Stimulated activated CD4-positive, alpha-beta T cell treated with anti-CD3 and anti-CD28 coated beads, Interleukin-1b, Interleukin-23, amount 100 ng/mL, for 1 hour (primary cell): Measurements from ENCODE around the gene CDC42BPG.

ENCODE experiments used
- DNase-seq, 2 donors: peaks; one replicate each; pipeline ENCODE4 v3.0.0-alpha.2; 2020; ENCODE audit warnings: low read depth in 2 of 2

CDC42BPG gene

DNA sequence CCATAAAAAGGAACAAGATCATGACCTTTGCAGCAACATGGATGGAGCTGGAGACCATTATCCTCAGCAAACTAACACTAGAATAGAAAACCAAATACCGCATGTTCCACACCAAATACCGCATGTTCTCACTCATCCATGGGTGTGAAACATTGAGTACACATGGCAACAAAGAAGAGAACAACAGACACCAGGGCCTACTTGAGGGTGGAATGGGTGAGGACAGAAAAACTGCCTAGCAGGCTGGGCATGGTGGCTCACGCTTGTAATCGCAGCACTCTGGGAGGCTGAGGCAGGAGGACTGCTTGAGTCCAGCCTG, 21.7 kb upstream of the CDC42BPG start:
- no peak for DNase-seq

DNA sequence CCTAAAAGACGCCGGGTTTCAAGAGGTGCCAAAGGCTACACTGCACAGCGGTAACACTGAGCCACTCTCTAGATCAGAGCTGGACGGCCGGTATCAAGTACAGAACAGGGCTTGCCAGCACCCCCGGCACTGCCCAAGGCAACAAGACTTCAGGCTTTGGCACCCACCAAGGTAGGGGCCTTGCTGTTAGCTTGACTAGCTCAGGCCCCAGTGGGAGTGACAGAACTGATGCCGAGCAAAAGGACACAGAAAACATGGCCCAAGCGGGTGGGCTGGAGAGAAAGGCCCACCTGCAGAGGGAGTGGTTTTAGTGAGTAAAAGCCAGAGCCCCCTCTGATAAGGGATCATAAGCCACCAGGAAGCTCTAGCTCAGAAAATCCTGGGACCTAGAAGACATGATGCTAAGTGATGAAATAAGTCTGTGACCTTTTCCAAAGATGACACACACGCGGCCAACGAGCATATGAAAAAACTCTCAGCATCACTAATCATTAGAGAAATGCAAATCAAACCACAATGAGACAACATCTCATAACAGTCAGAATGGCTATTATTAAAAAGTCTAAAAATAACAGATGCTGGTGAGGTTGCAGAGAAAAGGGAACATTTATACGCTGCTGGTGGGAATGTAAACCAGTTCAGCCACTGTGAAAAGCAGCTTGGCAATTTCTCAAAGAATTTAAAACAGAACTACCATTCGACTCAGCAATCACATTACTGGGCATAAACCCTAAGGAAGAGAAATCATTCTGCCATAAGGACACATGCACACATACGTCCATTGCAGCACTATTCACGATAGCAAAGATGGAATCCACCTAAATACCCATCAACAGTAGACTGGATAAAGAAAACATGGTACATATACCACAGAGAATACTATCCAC, 21.1 kb upstream of the CDC42BPG start:
- no peak for DNase-seq

DNA sequence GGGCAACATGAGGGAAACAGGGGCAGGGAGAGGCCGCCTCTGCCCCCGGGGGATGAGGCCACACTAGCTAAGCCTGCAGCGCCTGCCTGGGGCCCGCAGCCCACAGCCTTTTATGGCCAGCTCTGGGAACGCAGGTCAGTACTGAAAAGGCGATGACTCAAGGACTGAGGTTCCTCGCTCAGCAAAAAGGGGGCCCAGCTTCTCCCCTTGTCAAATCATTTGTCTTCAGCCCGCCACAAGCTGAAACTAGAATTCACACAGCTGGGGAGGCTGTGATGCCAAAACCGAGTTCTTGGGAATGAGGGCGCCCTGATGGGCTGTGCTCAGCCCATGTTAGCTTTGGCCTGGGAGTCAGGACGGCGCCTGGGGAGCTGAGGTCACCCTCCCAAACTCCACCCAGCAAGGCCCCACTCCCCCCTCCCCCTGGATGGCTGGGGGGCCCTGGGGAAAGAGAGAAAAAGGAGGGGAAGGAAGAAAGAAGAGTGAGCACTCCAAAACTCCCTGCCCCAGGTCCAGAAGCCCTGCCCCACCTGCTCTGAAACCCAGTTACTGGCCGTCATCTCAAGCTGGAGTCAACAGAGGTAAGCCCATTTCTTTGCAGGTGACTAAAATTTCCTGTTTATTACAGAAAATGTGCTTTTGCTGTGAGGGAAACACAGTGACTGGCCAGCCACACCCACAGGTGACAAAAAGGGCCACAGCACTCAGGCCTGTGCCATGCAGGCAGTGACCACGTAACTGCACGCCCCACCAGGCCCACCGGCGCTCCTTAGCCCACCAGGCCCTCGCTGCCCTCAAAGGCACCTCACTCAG, 20.2 kb upstream of the CDC42BPG start:
- no peak for DNase-seq

DNA sequence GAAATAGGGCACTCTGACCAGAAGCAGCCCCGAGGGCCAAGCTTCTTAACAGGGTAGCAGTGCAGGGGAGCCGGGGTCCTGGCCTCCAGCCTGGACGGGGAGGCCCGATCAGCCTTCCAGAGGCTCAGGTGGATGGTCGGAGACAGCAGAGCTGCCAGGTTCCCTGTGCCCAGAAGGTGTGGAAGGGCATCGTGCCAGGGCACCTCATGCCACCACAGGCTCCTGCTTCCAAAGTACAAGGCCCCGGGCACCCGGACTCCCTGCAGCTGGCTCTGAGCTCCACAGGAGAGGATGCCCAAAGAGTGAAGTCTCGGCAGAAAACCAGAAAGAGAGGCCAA, 19.7 kb upstream of the CDC42BPG start:
- no peak for DNase-seq

DNA sequence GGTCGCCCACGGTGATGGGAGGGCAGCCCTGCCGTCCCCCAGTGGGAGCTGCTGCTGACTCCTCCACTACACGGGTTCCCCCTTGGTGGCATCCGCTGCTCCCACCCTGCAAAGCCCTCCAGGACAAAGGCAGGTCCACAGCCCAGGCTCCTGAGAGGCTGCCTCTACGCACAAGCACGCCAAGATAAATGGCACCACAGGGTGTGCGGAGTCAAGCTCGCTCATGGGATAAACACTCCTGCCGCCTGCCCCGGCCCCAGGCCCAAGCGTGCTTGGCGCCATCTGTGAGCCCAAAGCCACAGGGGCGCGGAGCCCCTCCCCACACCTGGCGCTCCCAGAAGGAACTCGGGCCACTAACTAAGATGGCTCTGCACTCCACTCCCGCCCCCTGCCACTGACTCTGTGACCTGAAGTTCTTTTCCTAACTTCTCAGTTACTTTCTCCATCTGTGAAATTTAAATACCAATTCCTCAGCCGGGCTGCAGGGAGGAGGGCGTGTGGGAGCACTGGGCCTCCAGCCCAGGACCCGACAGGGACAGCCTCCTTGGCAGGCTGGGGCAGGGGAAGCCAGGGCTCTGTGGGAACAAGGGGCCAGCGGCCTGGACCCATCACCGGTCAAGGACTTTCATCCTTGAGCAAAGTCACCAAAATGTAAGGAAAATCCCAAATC, 19.1 kb upstream of the CDC42BPG start:
- DNase-seq = no peak

DNA sequence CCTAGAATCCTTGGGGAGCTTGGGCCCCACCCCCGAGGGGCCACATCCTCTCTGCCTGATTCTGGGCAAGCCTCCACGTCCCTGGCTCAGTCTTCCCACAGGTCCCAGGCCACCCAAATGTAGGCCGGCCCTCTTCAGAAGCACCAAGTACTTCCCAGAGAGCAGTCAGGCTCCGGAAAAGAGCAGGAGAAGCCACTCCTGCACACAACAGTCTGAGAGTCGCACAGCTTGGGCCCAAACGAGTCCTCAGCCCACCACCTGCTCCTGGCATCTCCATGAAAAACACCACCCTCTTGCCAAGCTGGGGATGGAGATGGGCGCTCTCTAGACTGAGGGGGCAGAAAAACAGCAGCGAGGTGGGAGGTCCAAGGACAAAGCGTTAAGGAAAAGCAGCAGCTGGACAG, 18.5 kb upstream of the CDC42BPG start:
- DNase-seq = no peak

DNA sequence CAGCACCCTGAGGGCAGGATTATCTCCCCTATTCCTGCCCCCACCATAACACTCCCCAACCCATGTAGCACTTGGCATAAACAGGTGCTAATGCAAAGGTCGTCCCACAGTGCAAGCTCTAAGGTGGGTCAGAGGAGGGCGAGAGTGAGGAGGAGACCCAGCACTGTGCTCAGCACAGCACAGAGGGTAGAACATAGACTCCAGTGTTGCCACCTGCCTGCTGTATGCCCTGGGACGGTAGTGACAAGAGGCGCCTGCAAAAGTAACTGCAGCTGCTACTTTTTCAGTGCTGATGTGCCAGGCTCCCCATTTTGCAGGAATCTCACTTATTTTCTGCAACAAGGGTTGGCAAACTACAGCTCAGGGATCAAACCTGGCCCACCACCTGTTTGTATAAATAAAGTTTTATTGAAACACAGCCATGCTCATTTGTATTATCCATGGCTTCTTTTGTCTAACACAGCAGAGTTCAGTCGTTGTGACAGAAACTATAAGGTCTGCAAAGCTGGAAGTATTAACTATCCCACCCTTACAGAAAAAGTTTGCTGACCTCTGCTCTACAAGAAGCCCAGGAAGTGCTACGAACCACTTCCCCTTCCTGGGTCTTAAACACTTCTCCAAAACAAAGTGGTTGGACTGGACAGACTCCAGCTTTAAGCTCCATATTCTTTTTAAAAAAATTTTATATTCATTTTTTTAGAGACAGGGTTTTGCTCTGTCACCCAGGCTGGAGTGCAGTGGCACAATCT, 16.9 kb upstream of the CDC42BPG start:
- DNase-seq = no peak

DNA sequence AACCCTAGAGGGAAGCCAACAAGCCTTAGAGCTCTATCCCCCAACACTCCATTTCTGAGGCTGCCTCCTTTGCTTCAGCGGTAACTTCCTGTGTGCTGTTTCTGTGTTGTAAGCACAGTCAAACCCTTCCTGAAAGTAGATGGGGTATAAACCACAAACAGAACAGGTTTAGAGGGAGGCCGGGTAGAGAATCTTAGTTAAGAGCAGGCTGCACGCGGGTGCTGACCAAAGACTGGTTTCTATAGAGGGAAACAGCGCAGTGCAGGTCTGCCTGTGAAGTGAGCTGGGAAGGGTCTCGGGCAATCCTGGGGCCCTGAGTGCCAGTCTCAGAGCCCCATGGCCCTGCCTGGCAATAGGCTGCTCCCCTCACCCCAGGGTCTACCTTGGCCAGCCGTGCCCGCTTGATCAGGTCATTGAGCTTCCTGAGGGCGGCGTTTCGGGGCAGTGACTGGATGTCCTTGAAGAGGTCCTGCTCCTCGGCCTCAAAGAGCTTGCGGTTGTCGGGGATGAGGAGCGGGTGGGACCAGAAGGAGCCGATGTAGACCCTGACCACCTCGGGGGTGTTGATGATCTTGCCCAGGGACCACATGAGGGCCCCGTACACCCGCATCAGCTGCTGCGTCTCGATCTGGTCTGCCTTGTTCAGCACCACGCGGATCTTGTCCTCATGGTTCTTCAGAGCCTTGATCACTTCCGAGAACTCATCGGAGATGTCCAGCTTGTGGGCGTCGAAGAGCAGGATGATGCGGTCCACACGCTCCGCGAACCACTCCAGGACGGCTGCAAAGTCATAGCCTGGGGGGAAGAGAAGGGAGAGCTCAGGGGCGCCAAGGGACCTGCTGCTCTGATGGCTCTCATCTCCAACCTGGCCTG, 15.3 kb upstream of the CDC42BPG start:
- DNase-seq = no peak

DNA sequence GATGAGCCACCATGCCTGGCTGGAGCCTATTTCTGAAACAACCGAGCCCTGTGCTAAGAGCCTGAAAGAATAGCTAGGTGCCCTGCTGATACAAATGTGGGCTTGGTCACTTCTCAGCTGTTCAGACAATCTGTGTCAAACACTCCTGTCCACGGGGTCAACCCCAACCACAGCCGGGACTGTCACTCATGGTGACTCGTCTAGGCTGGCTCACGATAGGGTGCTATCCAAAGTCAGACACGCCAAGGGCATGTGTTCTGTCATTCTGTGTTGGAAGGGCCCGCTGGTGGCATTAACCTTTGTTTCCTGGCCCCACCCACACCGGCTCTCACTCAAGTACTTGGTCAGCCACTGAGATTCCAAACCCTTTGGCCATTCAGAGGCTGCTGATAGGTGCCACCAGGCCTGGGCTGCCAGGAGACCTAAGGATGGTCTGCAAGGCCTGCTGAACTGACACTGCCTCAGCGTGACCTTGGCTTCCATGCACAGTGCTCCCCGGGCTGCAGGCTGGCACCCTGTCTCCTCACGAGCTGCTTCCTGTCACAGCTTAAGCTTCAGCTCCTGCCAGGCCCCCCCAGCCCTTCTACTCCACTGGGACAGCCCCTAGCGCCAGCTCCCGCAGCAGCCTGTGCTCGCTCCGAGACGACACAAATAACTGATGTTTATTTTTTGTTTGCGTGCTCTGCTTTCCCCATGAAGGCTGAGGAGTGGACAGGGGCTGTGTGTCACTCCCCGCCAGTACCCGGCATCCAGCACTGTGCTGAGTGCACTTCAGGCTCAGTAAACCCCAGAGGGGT, 14.2 kb upstream of the CDC42BPG start:
- DNase-seq = no peak

DNA sequence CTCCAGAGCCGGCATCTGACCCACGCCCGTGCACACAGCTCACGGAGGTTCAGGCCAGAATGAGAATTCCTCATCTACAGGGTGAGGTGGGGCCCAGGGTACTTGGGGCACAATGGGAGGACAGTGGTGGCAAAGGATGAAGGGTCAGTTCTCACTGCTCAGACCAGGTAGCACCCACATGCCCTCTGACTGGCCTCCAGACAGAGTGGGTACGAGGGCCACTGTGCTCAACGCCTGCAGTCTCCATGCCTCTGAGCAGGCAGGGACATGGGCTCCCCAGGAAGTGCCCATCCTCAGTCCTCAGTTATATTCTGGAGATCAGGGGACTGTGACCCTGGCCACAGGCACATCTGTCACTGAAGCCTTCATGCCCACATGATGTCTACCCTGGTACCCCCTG, 13.0 kb upstream of the CDC42BPG start:
- DNase-seq = no peak

DNA sequence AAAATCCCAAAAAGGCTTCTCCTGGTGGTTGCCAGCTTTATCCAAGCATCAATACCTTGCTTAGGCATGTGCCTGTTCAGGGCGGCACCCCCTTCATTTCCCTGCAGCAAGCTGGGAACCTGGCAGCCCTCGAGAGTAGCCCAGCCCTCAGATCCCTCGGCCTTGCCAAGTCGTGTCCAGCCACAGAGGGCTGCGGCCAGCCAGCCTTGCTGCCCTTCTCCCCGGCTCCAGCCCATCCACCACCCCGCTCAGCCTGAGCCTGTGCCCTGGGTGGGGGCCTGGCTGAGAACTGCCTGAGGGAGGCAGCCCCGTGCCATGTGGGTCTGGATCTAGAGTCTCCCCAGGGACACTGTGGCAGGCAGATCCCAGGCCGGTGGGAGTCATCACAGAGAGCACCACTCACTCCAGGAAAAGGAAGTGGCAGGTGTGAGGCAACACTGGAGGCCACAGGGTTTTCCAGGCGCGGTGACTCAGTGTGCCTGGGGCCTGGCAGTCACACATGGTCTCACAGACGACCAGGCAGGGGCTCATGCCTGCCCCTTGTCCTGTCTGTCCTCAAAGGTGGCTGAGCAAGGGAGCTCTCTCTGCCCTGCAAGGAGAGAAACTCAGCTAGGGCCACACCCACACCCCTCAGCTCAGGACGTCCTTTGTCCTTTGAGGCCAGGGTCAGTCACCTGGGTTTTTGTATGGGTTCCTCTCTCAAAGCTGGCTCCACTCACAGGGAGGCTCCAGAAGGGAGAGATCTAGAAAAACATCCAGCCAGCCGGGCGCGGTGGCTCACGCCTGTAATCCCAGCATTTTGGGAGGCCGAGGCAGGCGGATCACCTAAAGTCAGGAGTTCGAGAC, 12.2 kb upstream of the CDC42BPG start:
- DNase-seq = no peak

DNA sequence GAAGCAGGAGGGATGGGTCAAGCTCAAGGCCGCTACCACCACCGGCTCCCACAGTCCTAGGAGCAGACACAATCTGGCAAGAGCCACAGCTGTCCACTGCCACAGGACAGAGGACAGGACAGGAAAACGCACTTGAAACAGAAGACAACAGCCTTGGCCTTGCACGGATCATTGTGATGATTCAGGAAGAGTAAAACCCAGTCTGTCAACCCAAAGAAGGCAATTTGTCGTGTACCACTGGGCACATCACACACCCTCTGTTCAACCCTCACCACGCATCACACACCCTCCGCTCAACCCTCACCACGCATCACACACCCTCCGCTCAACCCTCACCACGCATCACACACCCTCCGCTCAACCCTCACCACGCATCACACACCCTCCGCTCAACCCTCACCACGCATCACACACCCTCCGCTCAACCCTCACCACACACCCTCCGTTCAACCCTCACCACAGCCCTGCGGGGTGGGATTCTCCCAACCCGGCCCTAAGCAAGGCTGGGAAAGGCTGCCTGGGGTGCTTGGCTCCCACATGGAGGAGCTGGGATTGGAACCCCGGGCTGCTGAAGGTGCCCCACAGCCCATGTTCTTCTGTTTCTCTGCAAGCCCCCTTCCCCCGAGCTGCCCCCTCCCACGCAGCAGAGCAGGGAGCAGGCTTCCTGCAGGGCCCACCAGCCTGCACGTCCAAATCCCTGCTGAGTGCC, 11.3 kb upstream of the CDC42BPG start:
- DNase-seq = no peak

DNA sequence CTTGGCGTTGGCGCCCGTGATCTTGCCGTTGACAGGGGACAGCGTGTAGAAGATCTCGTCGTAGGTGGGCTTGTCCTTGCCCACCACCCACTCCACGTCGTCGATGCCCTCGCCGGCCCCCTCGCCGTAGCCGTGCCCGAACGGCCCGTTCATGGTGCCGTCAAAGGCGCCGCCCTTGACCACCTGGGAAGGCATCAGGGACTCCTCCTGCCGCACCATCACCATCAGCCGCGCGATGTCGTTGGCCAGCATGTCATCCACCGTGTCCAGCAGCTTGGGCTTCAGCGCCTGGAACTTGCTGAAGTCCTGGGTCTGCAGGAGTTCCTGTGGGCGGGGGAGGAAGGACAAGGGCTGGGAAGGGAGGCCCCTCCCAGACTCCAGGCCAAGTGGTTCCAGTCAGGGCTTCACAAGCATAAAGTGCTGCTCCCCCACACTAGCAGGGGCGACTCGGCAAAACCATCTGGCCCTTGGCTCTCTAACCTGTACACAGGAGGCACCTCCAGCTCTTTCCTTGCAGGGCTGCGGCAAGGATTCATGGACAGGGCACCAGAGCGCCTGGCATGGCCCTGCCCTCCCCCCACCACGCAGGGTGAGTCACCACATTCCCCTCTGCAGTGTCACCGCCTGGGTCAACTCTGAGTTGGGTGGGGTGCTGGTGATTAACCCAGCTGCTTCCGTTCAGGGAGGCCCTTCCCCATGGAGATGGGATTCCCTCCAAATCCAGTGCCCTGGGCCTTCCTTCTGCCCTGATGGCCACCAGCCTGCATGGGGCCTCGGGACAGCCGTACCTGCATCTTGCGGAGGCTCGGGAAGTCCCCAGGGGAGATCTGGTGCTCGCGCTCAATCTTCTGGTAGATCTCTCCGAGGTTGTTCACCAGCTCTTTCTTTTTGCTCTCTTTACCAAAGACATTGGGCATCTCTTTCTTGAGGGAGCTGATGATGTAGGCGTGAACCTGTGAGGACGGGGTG, 10.4 kb upstream of the CDC42BPG start:
- DNase-seq = no peak

DNA sequence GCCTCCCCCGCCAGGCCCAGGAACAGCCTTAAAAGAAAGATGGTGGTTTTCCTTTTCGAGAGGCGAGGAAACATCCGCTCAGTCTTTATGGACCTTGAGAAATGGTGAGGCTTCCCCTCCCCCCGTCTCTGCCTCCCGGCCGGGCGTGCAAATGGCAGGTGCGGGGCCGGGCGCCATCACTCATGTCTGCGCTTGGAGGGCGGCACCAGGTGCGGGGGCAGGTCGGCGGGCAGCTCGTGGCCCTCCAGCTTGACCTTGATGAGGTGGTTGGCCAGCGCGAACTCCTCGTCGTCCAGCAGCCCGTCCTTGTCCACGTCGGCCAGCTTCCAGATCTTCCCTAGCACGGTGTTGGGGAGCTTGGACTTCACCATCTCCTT, 9.7 kb upstream of the CDC42BPG start:
- DNase-seq = no peak

DNA sequence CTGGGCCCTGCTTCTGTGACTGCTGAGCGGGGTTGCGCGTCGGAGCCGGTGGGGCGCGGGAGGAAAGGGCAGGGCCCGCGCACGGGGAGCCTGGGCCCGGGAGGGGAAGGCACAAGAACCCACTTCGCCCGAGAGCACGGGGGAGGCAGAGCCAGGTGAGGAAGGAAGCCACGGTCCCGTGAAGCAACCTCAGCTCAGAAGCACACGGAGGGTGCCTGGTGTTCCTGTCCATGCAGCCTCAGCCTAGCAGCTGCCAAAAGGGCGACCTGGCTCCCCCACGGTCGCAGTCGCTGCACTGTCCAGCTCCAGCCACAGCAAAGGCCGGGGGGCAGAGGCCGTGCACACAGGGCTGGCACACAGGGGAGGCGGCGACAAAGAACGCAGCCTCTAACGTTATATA, 9.3 kb upstream of the CDC42BPG start:
- no peak for DNase-seq

DNA sequence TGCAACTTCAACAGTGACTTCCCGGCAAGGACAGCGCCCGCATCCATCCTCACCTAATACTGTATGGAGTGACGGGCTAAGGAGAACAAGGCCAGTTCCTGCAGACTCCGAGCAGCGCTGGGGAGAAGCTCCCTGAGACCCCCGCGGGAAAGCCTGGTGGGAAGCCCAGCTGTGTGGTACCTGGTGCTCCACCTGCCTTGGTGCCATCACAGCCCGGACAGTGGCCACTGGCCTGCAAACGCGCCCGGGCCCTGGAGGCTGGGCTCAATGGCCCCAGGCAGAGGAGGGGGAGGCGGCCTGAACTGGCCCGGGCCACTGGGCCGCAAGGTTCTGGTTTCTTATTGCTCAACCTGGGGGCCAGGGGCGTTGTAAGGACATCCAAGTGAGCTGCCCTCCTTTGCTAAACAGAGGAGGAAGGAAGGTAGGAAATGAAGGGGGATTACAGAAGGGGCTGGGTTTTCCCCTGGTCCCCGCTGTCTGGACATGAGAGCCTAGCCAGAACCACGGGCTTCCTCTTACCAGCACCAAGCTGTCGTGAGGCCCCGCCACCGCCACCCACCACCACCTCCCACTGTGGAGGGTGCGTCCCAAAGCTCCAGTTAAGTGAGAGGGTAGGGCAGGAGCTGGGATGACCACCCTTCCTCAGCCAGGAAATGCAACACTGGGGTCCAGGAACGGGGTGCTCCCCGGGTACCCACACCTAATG, 8.5 kb upstream of the CDC42BPG start:
- no peak for DNase-seq

DNA sequence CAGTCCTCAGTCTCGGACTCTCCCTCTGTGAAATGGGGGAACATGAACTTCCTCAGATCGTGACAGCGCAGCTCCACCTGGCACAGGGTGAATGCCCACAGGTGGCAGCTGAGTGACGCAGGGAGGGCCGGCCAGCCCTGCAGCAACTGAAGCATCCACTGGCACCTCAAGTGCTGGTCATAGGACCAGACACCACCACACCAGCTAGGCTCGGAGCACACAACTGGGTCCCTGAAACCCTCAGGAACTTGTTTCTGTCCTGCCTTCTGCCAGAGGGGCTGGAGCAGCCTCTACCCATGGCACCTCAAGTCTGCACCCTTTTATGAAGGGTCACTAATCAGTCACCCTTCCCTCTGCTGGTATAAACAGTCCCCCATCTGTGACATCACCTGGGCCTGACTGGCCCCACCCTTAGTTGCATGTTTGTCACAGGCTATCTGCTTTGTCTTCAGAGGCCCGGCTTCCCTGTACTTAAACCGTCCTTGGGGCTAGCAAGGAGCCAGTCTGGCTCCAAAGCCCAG, 7.4 kb upstream of the CDC42BPG start:
- DNase-seq = no peak
